HG03460 (cell line): ENCODE measurements around the gene PCF11.
A peak's percentile ranks its signal among the peaks of the same experiment; 100 is the strongest.
"Not testable (repeated sequence)": the region's sequence is repeated elsewhere in the genome, so short reads cannot be mapped to it uniquely, and the experiment has no call there.

Experiments
- ATAC-seq: cut with Tn5 transposase; IDR thresholded peaks from one replicate; pipeline ENCODE4 v1.9.1; 2021; ENCODE audit not compliant: unreplicated experiment

Gene PCF11, protein sequence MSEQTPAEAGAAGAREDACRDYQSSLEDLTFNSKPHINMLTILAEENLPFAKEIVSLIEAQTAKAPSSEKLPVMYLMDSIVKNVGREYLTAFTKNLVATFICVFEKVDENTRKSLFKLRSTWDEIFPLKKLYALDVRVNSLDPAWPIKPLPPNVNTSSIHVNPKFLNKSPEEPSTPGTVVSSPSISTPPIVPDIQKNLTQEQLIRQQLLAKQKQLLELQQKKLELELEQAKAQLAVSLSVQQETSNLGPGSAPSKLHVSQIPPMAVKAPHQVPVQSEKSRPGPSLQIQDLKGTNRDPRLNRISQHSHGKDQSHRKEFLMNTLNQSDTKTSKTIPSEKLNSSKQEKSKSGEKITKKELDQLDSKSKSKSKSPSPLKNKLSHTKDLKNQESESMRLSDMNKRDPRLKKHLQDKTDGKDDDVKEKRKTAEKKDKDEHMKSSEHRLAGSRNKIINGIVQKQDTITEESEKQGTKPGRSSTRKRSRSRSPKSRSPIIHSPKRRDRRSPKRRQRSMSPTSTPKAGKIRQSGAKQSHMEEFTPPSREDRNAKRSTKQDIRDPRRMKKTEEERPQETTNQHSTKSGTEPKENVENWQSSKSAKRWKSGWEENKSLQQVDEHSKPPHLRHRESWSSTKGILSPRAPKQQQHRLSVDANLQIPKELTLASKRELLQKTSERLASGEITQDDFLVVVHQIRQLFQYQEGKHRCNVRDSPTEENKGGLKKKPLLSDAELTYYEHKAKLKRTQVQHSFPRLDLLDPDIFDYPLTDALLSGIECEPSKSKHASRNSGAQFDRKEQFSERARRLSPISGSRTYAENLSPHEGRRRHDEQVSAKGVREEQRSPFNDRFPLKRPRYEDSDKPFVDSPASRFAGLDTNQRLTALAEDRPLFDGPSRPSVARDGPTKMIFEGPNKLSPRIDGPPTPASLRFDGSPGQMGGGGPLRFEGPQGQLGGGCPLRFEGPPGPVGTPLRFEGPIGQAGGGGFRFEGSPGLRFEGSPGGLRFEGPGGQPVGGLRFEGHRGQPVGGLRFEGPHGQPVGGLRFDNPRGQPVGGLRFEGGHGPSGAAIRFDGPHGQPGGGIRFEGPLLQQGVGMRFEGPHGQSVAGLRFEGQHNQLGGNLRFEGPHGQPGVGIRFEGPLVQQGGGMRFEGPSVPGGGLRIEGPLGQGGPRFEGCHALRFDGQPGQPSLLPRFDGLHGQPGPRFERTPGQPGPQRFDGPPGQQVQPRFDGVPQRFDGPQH (N-terminal part only)

GRCh38 chr11:83156996-83157593 is at the start of gene PCF11:
Gene PCF11, plus strand, starts transcription at chr11:83157131. Its CDS starts 309 bp downstream, at chr11:83157440.
- peak; percentile 12 for ATAC-seq

- no peak for ATAC-seq
These were observed 44.0 kb upstream of the PCF11 start for GRCh38 chr11:83112886-83113285.

- ATAC-seq: no peak
These were observed 41.9 kb upstream of the PCF11 start for GRCh38 chr11:83115026-83115425.

DNA sequence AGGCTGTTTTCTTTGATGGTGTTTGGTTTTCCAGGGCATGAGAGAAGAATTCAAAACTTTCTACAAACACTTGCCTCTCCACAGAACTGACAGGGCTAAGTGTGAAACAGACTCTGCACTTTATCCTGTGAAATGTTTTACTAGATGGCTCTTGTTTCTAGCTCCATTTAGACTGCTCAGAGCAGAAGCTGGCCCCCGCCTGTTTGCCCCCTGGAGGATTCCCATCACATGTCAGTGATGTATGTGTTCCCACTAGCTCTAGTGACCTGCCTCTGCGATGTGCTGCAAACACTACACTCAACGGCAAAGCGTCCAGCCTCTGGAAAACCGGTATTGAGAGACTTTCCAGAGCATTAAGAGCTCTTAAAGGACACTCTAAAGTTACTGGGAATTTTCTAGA is 41.4 kb upstream of the PCF11 start:
- ATAC-seq: no peak

GRCh38 chr11:83116015-83116641 is 40.8 kb upstream of the PCF11 start:
- ATAC-seq: no peak

- no peak for ATAC-seq
These were observed 38.1 kb upstream of the PCF11 start for GRCh38 chr11:83118814-83119213.

GRCh38 chr11:83119216-83119615 is 37.7 kb upstream of the PCF11 start:
- no peak for ATAC-seq

GRCh38 chr11:83120327-83120726 is 36.6 kb upstream of the PCF11 start:
- no peak for ATAC-seq

GRCh38 chr11:83122050-83122449 is 34.9 kb upstream of the PCF11 start:
- no peak for ATAC-seq

- no peak for ATAC-seq
These were observed 34.2 kb upstream of the PCF11 start for GRCh38 chr11:83122766-83123165.

DNA sequence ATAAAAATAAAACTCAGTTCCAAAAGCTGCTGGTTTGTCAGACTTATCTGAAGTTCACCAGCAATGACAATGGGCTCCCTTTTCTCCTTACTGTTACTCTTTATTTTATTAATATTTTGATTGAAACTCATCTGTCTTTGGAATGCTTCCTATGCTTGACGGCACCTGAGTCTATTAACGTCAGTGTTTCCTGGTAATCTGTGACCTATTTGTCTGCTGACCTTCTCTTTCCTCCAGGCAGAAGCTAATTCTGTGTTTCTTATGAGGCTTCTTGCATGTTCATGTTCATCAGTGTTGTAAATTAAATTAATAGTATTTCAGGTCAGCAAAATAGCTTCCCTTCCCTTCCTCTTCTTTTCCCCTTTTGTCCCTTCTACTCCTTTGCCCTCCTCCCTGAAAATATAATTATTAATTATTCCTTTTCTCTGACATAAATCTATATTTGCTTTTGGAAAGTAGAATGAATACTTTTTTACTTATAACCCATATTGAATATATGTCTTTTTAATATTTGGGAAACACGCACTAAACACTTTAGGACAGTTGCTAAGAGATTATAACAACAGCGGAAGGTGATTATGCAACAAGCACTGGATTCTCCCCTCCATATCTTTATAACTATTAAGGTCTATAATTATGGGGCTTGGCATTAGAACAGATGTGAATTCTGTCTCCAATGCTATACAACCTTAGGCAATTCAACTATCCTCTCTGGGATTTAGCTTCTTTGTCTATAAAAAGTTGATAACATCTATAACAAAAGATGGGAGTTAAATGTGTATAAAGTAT is 32.1 kb upstream of the PCF11 start:
- ATAC-seq: no peak

DNA sequence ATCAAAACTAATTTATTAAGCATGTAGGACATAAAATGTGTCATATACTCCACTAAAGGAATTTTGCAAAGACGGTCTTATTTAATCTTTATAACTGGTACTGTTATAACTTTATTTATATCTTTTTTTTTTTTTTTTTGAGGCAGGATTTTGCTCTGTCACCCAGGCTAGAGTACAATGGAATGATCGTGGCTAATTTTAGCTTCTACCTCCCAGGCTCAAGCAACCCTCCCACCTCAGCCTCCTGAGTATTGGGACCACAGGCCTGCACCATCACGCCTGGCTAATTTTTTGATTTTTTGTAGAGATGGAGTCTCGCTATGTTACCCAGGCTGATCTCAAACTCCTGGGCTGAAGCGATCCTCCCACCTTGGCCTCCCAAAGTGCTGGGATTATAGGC is 31.4 kb upstream of the PCF11 start:
- no peak for ATAC-seq

DNA sequence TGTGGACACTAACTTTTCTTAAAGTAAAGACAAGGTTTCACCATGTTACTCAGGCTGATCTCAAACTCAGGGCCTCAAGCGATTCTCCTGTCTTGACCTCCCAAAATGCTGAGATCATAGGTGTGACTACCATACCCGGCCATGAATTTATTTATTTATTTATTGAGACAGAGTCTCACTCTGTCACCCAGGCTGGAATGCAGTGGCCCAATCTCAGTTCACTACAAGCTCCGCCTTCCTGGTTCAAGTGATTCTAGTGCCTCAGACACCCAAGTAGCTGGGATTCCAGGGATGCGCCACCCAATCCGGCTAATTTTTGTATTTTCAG is 29.7 kb upstream of the PCF11 start:
- no peak for ATAC-seq

GRCh38 chr11:83132191-83132590 is 24.7 kb upstream of the PCF11 start:
- no peak for ATAC-seq

DNA sequence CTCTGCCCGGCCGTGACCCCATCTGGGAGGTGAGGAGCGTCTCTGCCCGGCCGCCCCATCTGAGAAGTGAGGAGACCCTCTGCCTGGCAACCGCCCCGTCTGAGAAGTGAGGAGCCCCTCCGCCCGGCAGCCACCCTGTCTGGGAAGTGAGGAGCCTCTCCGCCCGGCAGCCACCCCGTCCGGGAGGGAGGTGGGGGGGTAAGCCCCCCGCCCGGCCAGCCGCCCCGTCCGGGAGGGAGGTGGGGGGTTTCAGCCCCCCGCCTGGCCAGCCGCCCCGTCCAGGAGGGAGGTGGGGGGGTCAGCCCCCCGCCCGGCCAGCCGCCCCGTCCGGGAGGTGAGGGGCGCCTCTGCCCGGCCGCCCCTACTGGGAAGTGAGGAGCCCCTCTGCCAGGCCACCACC is 23.7 kb upstream of the PCF11 start:
- ATAC-seq: not testable (repeated sequence)

DNA sequence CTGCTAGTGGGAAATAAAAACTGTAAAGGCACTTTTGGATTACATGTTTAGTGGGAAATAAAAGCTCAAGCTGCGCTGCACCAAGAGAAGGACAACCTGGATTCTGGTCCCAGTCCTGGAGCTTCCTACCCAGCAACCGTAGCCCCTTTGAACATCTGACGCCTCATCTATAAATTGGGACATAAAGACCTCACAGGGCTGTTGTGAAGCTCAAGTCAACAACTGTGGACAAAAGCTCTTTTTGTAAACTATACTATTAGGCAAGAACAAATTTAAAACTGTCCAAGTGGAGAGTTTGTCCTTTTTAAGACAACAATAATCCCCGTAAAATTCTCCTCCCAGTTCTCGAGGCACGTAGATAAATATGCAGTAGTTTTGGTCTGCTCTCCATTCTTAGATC is 17.6 kb upstream of the PCF11 start:
- ATAC-seq: no peak

GRCh38 chr11:83140691-83141455 is 16.1 kb upstream of the PCF11 start:
- peak; percentile 98 for ATAC-seq

- ATAC-seq: no peak
These were observed 9.0 kb upstream of the PCF11 start for GRCh38 chr11:83147895-83148294.

GRCh38 chr11:83150450-83150849 is 6.5 kb upstream of the PCF11 start:
- ATAC-seq: no peak
